MM.1S (cell line): Measurements from ENCODE around the gene COL6A3.

Source experiments
- DNase-seq: peaks from one replicate; pipeline ENCODE4 v3.0.0-alpha.2; 2015
- H2AFZ ChIP-seq: fragments of 300-600 bp; sonication (generic); 2 replicates; pipeline ENCODE4 v1.6.0; 2016; ENCODE audit warnings: antibody characterized with exemption, low read length
- H3F3A ChIP-seq: fragments of 300-600 bp; sonication (generic); 2 replicates; pipeline ENCODE4 v1.6.1; 2016; ENCODE audit warnings: mild to moderate bottlenecking, antibody characterized with exemption, low read length, moderate library complexity, mixed read lengths; ENCODE audit not compliant: insufficient read depth
- H3K27ac ChIP-seq: fragments of 300-600 bp; sonication (generic); 2 replicates; pipeline ENCODE4 v1.5.1; 2016; ENCODE audit warnings: mild to moderate bottlenecking, low read length
- H3K27me3 ChIP-seq: fragments of 300-600 bp; sonication (generic); replicated peaks from 2 replicates; pipeline ENCODE4 v1.6.0; 2016; ENCODE audit warnings: low read length; ENCODE audit not compliant: insufficient read depth
- H3K36me3 ChIP-seq: fragments of 300-600 bp; sonication (generic); replicated peaks from 2 replicates; pipeline ENCODE4 v1.6.1; 2016; ENCODE audit warnings: mild to moderate bottlenecking, low read length, mixed read lengths; ENCODE audit not compliant: insufficient read depth
- H3K4me1 ChIP-seq: fragments of 300-600 bp; sonication (generic); 2 replicates; pipeline ENCODE4 v1.6.1; 2016; ENCODE audit warnings: low read length, mixed read lengths
- H3K4me2 ChIP-seq: fragments of 300-600 bp; sonication (generic); 2 replicates; pipeline ENCODE4 v1.6.0; 2016; ENCODE audit warnings: low read depth, low read length
- H3K4me3 ChIP-seq: fragments of 300-600 bp; sonication (generic); 2 replicates; pipeline ENCODE4 v1.5.1; 2016; ENCODE audit warnings: low read length, mixed read lengths
- H3K79me2 ChIP-seq: fragments of 300-600 bp; sonication (generic); 2 replicates; pipeline ENCODE4 v1.6.1; 2016; ENCODE audit warnings: mixed run types, low read length, mixed read lengths
- H3K9ac ChIP-seq: fragments of 300-600 bp; sonication (generic); 2 replicates; pipeline ENCODE4 v1.6.1; 2016; ENCODE audit warnings: low read length, mixed read lengths
- H3K9me2 ChIP-seq: fragments of 300-600 bp; sonication (generic); replicated peaks from 2 replicates; pipeline ENCODE4 v1.6.1; 2016; ENCODE audit warnings: mild to moderate bottlenecking, low read length, mixed read lengths; ENCODE audit not compliant: insufficient read depth
- H3K9me3 ChIP-seq: fragments of 300-600 bp; sonication (generic); replicated peaks from 2 replicates; pipeline ENCODE4 v1.6.1; 2016; ENCODE audit warnings: mild to moderate bottlenecking, low read length, mixed read lengths; ENCODE audit not compliant: insufficient read depth
- H4K20me1 ChIP-seq: fragments of 300-600 bp; sonication (generic); 2 replicates; pipeline ENCODE4 v1.6.1; 2016; ENCODE audit warnings: mild to moderate bottlenecking, low read length, moderate library complexity, mixed read lengths; ENCODE audit not compliant: insufficient read depth
- CTCF ChIP-seq: fragments of 300-600 bp; sonication (generic); IDR thresholded peaks from 2 replicates; pipeline ENCODE4 v1.5.1; 2016; ENCODE audit warnings: antibody characterized with exemption, low read length, mixed read lengths
- EZH2 ChIP-seq: fragments of 300-600 bp; sonication (generic); optimal IDR thresholded peaks from 2 replicates; pipeline ENCODE3; 2017; ENCODE audit warnings: low read depth, mild to moderate bottlenecking, antibody characterized with exemption, low read length, mixed read lengths
- EZH2phosphoT487 ChIP-seq: fragments of 300-600 bp; sonication (generic); IDR thresholded peaks from 2 replicates; pipeline ENCODE4 v1.6.1; 2018; ENCODE audit warnings: antibody characterized with exemption, low read length

COL6A3 gene

GRCh38 chr2:237309011-237309410, 105.0 kb downstream of the COL6A3 start:
- H3K79me2 ChIP-seq = no peaks in the 10 kb centered on the region
- no peaks in the 10 kb centered on the region for H3K9me2 ChIP-seq

GRCh38 chr2:237307474-237307873, 106.5 kb downstream of the COL6A3 start:
- Histone ChIP-seq H3K9me3 (no peaks in the 10 kb centered on the region), H3K79me2 (no peaks in the 10 kb centered on the region), H3K27me3 (no peaks in the 10 kb centered on the region), H3K4me1 (no peaks in the 10 kb centered on the region), H3F3A (no peaks in the 10 kb centered on the region), H4K20me1 (no peaks in the 10 kb centered on the region), H2AFZ (no peak overlapping the region), H3K9ac (no peak overlapping the region), H3K9me2 (no peaks in the 10 kb centered on the region), H3K4me2 (no peak overlapping the region), H3K36me3 (no peaks in the 10 kb centered on the region), H3K27ac (no peak overlapping the region), H3K4me3 (no peak overlapping the region)
- no peak for TF ChIP-seq EZH2
- TF ChIP-seq CTCF = no peak
- TF ChIP-seq EZH2phosphoT487 = no peak
- no peak for DNase-seq

More at GRCh38 chr2:237309011-237309410, 105.0 kb downstream of the COL6A3 start:
- no peaks in the 10 kb centered on the region for H3K9me3 ChIP-seq
- H3K36me3 ChIP-seq = no peaks in the 10 kb centered on the region
- no peak overlapping the region for H3K4me2 ChIP-seq
- no peak overlapping the region for H3K9ac ChIP-seq
- TF ChIP-seq EZH2 (no peak), CTCF (no peak), EZH2phosphoT487 (no peak)
- no peaks in the 10 kb centered on the region for H3F3A ChIP-seq
- H3K27ac ChIP-seq = no peak overlapping the region
- no peak overlapping the region for H2AFZ ChIP-seq
- no peaks in the 10 kb centered on the region for H4K20me1 ChIP-seq
- H3K4me3 ChIP-seq = no peak overlapping the region
- H3K27me3 ChIP-seq = no peaks in the 10 kb centered on the region
- no peak for DNase-seq
- H3K4me1 ChIP-seq = no peaks in the 10 kb centered on the region

GRCh38 chr2:237306787-237307170, 107.2 kb downstream of the COL6A3 start:
- H3K36me3 ChIP-seq = no peaks in the 10 kb centered on the region
- H3K27ac ChIP-seq = no peak overlapping the region
- no peaks in the 10 kb centered on the region for H3F3A ChIP-seq
- no peaks in the 10 kb centered on the region for H3K27me3 ChIP-seq
- DNase-seq = no peak
- H4K20me1 ChIP-seq = no peaks in the 10 kb centered on the region
- TF ChIP-seq EZH2 (no peak), CTCF (no peak), EZH2phosphoT487 (no peak)
- H3K4me1 ChIP-seq = no peaks in the 10 kb centered on the region
- no peak overlapping the region for H3K9ac ChIP-seq
- no peaks in the 10 kb centered on the region for H3K9me2 ChIP-seq
- no peak overlapping the region for H2AFZ ChIP-seq
- H3K9me3 ChIP-seq = no peaks in the 10 kb centered on the region
- no peak overlapping the region for H3K4me2 ChIP-seq
- no peak overlapping the region for H3K4me3 ChIP-seq
- no peaks in the 10 kb centered on the region for H3K79me2 ChIP-seq
